Right atrium auricular region (tissue), 2 donors: ENCODE results near the gene ZNF516. TPM values are rescaled to one million over a fixed set of nuclear protein-coding genes. Genes with fewer than 3 reads are reported as not detected.

ENCODE experiments used
- DNase-seq: peaks from one replicate; pipeline ENCODE4 v3.0.0-alpha.2; 2019; ENCODE audit warnings: low spot score
- H3K27ac ChIP-seq, 2 donors: fragments of 200-600 bp; sonication (generic); 1 replicate in 1 of 2; 2 replicates in 1 of 2; pipeline ENCODE4 v1.5.1; 2016 to 2019
- H3K27me3 ChIP-seq, 2 donors: fragments of 200-600 bp; sonication (generic); one replicate each; pipeline versions ENCODE4 v1.5.1 to v1.6.0; 2017 to 2019
- H3K36me3 ChIP-seq: fragments of 200-600 bp; sonication (generic); one replicate; pipeline ENCODE4 v1.5.1; 2016
- H3K4me1 ChIP-seq, 2 donors: fragments of 200-600 bp; sonication (generic); one replicate each; pipeline versions ENCODE4 v1.5.1 to v1.6.0; 2017 to 2019
- H3K4me3 ChIP-seq, 2 donors: fragments of 200-600 bp; sonication (generic); 1 replicate in 1 of 2; 2 replicates in 1 of 2; pipeline ENCODE4 v1.5.1; 2017 to 2019; ENCODE audit warnings: mild to moderate bottlenecking in 1 of 2, moderate library complexity in 1 of 2
- H3K9me3 ChIP-seq, 2 donors: fragments of 200-600 bp; sonication (generic); one replicate each; pipeline ENCODE4 v1.5.1; 2019
- CTCF ChIP-seq, 2 donors: fragments of 200-600 bp; sonication (generic); IDR thresholded peaks; one replicate each; pipeline ENCODE4 v1.5.1; 2019; ENCODE audit warnings: antibody characterized with exemption in 2 of 2
- total RNA-seq, 2 donors: library from RNA; depleted of rRNA; stranded (reverse); fragments of >200 nt; gene quantifications; one replicate each; pipeline ENCODE4 v1.1.0, GENCODE V29; 2016

ZNF516 gene
- total RNA-seq, 2 donors from 2014 or later, result 11.0 to 14.0 TPM

GRCh38 chr18:76345901-76346300 lies 149.1 kb downstream of the ZNF516 start:
- no peak for DNase-seq
- Histone ChIP-seq H3K4me1 (peaks cover 0 to 4% of the 10 kb centered on the region in 2 donors), H3K36me3 (no peaks in the 10 kb centered on the region), H3K4me3 (no peak overlapping the region), H3K27ac (no peak overlapping the region), H3K9me3 (peaks cover 0 to 3% of the 10 kb centered on the region in 2 donors), H3K27me3 (no peaks in the 10 kb centered on the region)
- TF ChIP-seq CTCF (IDR thresholded peaks at IDR 0.05), result no peak

- Histone ChIP-seq H3K27me3 (no peaks in the 10 kb centered on the region), H3K27ac (no peak overlapping the region), H3K4me1 (peaks cover 0 to 4% of the 10 kb centered on the region in 2 donors), H3K36me3 (no peaks in the 10 kb centered on the region), H3K9me3 (peaks cover 0 to 14% of the 10 kb centered on the region in 2 donors), H3K4me3 (no peak overlapping the region)
- TF ChIP-seq CTCF (IDR thresholded peaks at IDR 0.05), result no peak
- DNase-seq, result no peak
These were observed 151.0 kb downstream of the ZNF516 start for GRCh38 chr18:76343938-76344569.

GRCh38 chr18:76340410-76340809 lies 154.6 kb downstream of the ZNF516 start:
- Histone ChIP-seq H3K27me3 (no peaks in the 10 kb centered on the region), H3K4me3 (no peak overlapping the region), H3K9me3 (peaks cover 0 to 14% of the 10 kb centered on the region in 2 donors), H3K4me1 (no peaks in the 10 kb centered on the region), H3K27ac (no peak overlapping the region), H3K36me3 (no peaks in the 10 kb centered on the region)
- no peak for DNase-seq
- TF ChIP-seq CTCF (IDR thresholded peaks at IDR 0.05), result no peak

GRCh38 chr18:76339246-76339620 lies 155.8 kb downstream of the ZNF516 start:
- no peak for TF ChIP-seq CTCF (IDR thresholded peaks at IDR 0.05)
- Histone ChIP-seq H3K4me3 (no peak overlapping the region), H3K9me3 (peaks cover 0 to 14% of the 10 kb centered on the region in 2 donors), H3K27me3 (no peaks in the 10 kb centered on the region), H3K27ac (no peak overlapping the region), H3K4me1 (no peaks in the 10 kb centered on the region), H3K36me3 (no peaks in the 10 kb centered on the region)
- no peak for DNase-seq

GRCh38 chr18:76338619-76339245 lies 156.3 kb downstream of the ZNF516 start:
- Histone ChIP-seq H3K27ac (no peak overlapping the region), H3K4me1 (no peaks in the 10 kb centered on the region), H3K36me3 (no peaks in the 10 kb centered on the region), H3K27me3 (no peaks in the 10 kb centered on the region), H3K4me3 (no peak overlapping the region), H3K9me3 (peaks cover 0 to 14% of the 10 kb centered on the region in 2 donors)
- no peak for DNase-seq
- TF ChIP-seq CTCF (IDR thresholded peaks at IDR 0.05), result no peak
